Glomerular visceral epithelial cell (primary cell): Measurements from ENCODE around the gene PRKAG3.

Experiments used
- DNase-seq: peaks from one replicate; pipeline ENCODE4 v3.0.0-alpha.2; 2016; ENCODE audit errors: extremely low spot score

The PRKAG3 gene

GRCh38 chr2:218839888-218840287 is 8.3 kb upstream of the PRKAG3 start:
- DNase-seq, result no peak

GRCh38 chr2:218839430-218839829 is 7.8 kb upstream of the PRKAG3 start:
- no peak for DNase-seq

DNA sequence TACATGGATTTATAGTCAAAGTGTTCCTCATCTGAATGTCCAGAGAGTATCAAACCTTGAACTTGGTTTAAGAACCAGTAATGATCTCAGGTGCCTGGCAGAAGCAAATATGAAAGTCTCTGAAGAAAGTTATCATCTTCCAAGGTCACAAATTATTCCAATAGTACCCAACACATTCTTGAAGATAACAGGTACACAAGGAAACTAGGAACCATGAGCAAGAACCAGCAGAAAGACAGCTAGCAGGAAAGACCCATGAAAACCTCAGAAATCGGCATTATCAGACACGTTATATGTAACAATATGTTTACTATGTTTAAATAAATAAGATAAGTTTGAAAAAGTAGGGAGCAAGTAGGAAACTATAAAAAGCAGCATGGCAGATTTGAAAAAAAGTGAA is 5.9 kb upstream of the PRKAG3 start:
- DNase-seq, result no peak

- no peak for DNase-seq
These were observed 3.1 kb upstream of the PRKAG3 start for GRCh38 chr2:218834685-218835084.

DNA sequence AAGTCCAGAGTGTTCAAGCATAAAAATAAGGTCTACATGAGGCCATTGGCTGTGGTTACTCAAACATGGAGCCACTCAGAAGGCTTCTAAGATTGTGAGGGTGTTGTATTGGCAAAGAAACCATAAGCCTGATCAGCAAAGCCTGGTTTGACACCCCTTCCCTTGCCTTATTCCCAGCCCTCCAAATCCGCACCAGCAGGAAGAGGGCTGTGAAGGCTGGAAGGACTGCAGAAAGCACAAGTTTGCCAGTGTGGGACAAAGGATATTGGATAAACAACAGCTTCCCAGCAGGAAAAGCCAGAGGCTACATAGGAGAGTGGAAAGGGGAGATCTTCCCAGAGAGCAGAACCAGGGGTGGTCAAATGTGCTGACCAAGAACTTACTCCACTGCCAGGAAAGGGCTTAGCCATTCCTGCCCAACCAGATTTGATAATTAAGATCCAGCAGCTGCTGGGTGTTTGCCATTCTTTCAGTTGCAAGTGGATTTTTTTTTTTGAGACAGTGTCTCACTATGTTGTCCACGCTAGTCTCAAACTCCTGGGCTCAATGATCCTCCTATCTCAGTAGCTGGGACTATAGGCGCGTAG is 1.5 kb upstream of the PRKAG3 start:
- no peak for DNase-seq

GRCh38 chr2:218832520-218832919 is 917 bp upstream of the PRKAG3 start:
- peak; percentile 60 for DNase-seq

- DNase-seq, result no peak
These were observed 478 bp upstream of the PRKAG3 start for GRCh38 chr2:218832081-218832480.

GRCh38 chr2:218830526-218831306 is 887 bp downstream of the PRKAG3 start:
- no peak for DNase-seq

DNA sequence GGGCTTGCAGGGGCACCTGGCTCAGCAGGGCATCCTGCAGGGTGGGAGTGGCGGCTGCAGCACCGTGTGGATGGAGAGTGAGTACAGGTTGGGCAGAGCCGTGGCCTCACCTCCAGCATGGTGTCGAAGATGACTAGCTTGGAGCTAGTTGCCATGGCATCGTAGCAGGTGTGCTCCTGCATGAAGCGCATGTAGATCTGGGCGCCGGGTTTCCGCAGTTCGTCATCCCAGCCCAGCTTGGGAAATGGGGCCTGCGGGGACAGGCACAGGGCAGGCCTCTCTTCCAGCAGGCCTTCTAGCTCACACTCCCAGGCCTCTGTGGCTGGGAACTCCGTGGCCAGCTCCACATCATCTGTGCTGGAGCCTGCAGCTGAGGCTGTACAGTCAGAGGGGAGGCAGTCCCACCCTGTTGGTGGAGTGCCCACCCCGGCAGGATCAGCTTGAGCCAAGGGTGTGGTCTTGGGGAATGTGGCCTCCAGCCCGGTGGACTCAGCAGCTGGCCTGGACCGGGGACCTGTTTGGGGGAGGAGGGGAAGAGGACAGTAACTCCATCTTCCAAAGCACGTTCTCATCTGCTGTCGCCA is 1.6 kb downstream of the PRKAG3 start:
- DNase-seq, result no peak

- DNase-seq, result no peak
These were observed 3.2 kb downstream of the PRKAG3 start for GRCh38 chr2:218828477-218828778.

DNA sequence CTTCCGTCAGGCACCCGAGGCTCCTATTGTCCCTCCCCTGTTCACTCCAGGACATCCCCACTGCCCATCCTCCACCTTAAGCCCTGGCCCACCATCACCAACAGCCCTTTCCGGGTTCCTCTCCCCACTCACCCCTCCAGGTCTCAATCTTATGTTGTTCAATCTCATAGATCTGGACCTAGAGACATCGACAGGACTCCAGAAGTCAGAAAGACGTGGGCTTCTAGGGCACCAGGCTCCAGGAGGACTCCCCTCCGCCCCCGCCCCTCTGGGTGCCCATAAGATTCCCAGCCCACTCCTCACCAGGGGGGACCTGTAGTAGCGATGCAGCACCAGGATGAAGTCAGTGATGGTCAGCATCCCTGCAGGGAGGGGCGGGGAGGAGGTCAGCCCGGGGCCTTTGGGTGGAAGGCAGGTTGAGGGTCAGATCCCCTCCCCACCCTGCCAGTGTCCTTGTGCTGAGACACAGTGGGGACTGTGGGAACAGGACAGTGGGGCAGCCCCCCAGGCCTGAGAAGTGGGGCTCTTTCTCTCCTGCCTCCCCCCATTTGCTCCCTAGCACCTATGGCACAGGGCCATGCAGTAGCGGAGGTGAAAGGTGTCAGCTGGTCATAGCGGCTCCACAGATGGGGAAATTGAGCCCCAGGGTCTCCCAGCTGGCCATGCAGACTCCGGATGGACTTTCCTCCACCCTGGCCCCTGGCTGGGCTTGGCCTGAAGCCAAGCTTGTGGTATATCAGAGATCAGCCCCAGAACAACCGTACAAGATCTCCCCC is 3.7 kb downstream of the PRKAG3 start:
- DNase-seq, result no peak

- DNase-seq, result no peak
These were observed 4.8 kb downstream of the PRKAG3 start for GRCh38 chr2:218826791-218827190.

GRCh38 chr2:218824004-218824403 is 7.6 kb downstream of the PRKAG3 start:
- no peak for DNase-seq

GRCh38 chr2:218823196-218823855 is 8.3 kb downstream of the PRKAG3 start:
- DNase-seq, result no peak

DNA sequence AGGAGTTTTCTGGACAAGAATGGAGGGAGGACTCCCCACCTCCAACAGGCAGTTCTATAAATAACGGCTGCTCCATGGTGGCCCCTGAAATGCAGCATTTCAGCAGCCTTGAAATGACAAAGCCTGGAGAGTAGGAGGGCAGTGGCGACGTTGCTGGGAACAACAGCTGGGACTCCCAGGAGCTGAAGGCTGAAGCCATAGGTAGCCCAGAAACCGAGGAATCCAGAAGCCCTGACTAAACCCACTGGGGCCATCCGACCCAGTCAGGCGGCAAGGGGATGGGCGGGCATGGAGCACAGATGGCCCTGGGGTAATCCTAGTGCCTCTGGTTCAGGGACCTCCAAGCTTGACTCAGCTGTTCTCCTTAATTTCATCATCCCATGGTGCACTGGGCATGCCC is 9.0 kb downstream of the PRKAG3 start:
- no peak for DNase-seq

GRCh38 chr2:218821605-218822211 is 9.9 kb downstream of the PRKAG3 start:
- no peak for DNase-seq

- DNase-seq, result no peak
These were observed 10.7 kb downstream of the PRKAG3 start for GRCh38 chr2:218820746-218821369.

DNA sequence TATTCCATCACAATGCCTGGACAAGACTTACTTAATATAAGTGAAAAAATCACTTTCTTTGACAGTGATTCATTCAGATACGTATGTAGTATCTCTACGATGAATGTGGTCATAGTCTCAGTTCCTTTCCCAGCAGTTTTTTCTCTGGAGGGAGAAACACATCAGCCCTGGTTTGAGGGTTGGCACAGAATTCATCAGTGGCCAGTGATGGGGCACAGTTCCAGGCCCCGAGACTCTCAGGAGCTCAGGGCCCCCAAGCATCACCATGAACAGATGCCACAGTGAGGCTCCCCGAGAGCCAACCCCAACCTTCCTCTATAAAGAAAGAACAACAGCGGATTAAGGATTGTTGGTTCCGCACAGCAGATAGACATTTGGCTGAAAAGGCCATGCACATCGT is 12.5 kb downstream of the PRKAG3 start:
- DNase-seq, result no peak

DNA sequence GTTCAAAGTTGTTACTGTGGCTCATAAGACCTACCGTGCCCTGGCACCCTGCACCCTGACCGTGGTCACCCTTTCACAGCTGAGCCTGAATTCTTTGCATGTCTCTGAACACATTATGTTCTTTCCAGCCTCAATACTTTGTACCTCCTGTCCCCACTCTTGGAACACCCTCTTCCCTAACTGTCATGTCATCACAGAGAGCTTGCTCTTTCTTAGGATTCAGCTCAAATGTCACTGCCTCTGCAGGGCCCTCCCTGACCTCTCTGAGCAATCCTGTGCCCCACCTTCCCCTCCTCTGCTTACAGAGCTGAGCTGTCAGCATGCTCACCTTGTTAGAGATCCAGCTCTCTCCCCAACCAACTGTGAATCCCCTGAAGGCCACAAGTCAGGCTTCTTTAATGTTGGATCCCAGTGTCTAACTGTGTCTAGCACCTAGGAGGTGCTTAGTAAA is 15.0 kb downstream of the PRKAG3 start:
- no peak for DNase-seq

GRCh38 chr2:218815649-218816048 is 16.0 kb downstream of the PRKAG3 start:
- DNase-seq, result no peak

- DNase-seq, result no peak
These were observed 16.4 kb downstream of the PRKAG3 start for GRCh38 chr2:218815244-218815637.
